HEK293T (cell line): Measurements from ENCODE around the gene RASD2.

Experiments
- ARNT ChIP-seq: fragments of 450-650 bp; IDR thresholded peaks from 2 replicates; pipeline ENCODE4 v1.6.1; 2017; ENCODE audit warnings: mild to moderate bottlenecking
- BHLHE40 ChIP-seq: fragments of 450-650 bp; IDR thresholded peaks from 2 replicates; pipeline ENCODE4 v1.6.1; 2016; ENCODE audit warnings: mild to moderate bottlenecking, moderate library complexity, borderline replicate concordance
- CTBP1 ChIP-seq: fragments of 450-650 bp; IDR thresholded peaks from 2 replicates; pipeline ENCODE4 v1.6.1; 2016; ENCODE audit warnings: borderline replicate concordance
- ELF4 ChIP-seq: fragments of 450-650 bp; IDR thresholded peaks from 2 replicates; pipeline ENCODE4 v1.6.1; 2017; ENCODE audit warnings: antibody characterized with exemption
- FOXA1 ChIP-seq: fragments of 450-650 bp; IDR thresholded peaks from 2 replicates; pipeline ENCODE4 v1.6.1; 2016; ENCODE audit warnings: mild to moderate bottlenecking
- FOXK2 ChIP-seq: fragments of 450-650 bp; IDR thresholded peaks from 2 replicates; pipeline ENCODE4 v1.6.1; 2016; ENCODE audit warnings: mild to moderate bottlenecking
- FOXM1 ChIP-seq: fragments of 450-650 bp; IDR thresholded peaks from 2 replicates; pipeline ENCODE4 v1.6.1; 2017; ENCODE audit warnings: mild to moderate bottlenecking, borderline replicate concordance
- L3MBTL2 ChIP-seq: fragments of 450-650 bp; conservative IDR thresholded peaks from 2 replicates; pipeline ENCODE4 v1.6.1; 2016; ENCODE audit warnings: mild to moderate bottlenecking
- NFRKB ChIP-seq: fragments of 450-650 bp; IDR thresholded peaks from 2 replicates; pipeline ENCODE4 v1.6.1; 2016; ENCODE audit warnings: mild to moderate bottlenecking, moderate library complexity
- PKNOX1 ChIP-seq: fragments of 450-650 bp; IDR thresholded peaks from 2 replicates; pipeline ENCODE4 v1.6.1; 2016
- SP1 ChIP-seq: fragments of 450-650 bp; IDR thresholded peaks from 2 replicates; pipeline ENCODE4 v1.6.1; 2017
- SUZ12 ChIP-seq: fragments of 450-650 bp; IDR thresholded peaks from 2 replicates; pipeline ENCODE4 v1.6.1; 2016; ENCODE audit warnings: mild to moderate bottlenecking
- TARDBP ChIP-seq: fragments of 450-650 bp; IDR thresholded peaks from 2 replicates; pipeline ENCODE4 v1.6.1; 2016

GRCh38 chr22:35601013-35601580 lies 60.5 kb downstream of the RASD2 start:
- no peak for TF ChIP-seq ARNT
- no peak for TF ChIP-seq FOXA1
- TF ChIP-seq ELF4: no peak
- no peak for TF ChIP-seq FOXM1
- no peak for TF ChIP-seq SUZ12
- no peak for TF ChIP-seq TARDBP
- no peak for TF ChIP-seq SP1
- no peak for TF ChIP-seq BHLHE40
- no peak for TF ChIP-seq CTBP1
- no peak for TF ChIP-seq NFRKB
- TF ChIP-seq FOXK2: no peak
- no peak for TF ChIP-seq PKNOX1
- TF ChIP-seq L3MBTL2: no peak
